GM23248 (cell line): ENCODE results near the gene HACL1.

Experiments used
- EZH2 ChIP-seq: fragments of 200-600 bp; sonication (generic); IDR thresholded peaks from 2 replicates; pipeline ENCODE4 v1.6.1; 2018; ENCODE audit warnings: antibody characterized with exemption, mild to moderate bottlenecking; ENCODE audit not compliant: insufficient read depth, poor library complexity, severe bottlenecking
- EZH2phosphoT487 ChIP-seq: fragments of 200-600 bp; sonication (generic); IDR thresholded peaks from 2 replicates; pipeline ENCODE4 v1.6.1; 2018; ENCODE audit warnings: antibody characterized with exemption, moderate library complexity, mild to moderate bottlenecking, low read depth; ENCODE audit not compliant: insufficient read depth

DNA sequence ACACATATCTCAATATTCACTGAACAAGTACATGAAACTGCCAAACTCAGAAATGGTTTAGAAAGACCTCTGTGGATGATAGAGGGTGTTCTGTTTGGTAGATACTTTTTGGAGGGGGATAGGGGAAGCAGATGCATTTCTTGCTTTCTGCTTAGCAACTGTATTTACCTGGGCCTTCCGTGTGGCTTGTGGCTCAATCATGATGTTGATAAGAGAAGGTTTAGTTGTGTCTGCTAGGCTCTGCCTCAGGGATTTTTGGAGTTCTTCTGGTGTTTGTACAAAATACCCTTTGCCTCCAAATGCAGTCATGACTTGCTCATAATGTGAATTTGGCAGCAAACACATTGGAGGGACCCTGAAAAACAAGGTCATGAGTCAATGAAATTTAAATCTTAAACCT, 38.2 kb downstream of the HACL1 start:
- TF ChIP-seq EZH2 (no peak), EZH2phosphoT487 (no peak)
